Left kidney (tissue), 8 donors: ENCODE data around the gene APRT. TPM values are rescaled to one million over a fixed set of nuclear protein-coding genes. Genes with fewer than 3 reads are reported as not detected.

Source experiments
- DNase-seq: peaks from one replicate; pipeline ENCODE4 v3.0.0-alpha.2; 2013
- long read RNA-seq, 8 donors: transcript quantifications; one replicate each; lab custom pipeline, GENCODE V29; 2026
- polyA plus RNA-seq: library from polyadenylated mRNA; unstranded; fragments of 120-200 nt; gene quantifications from one replicate; pipeline ENCODE4 v1.2.1, GENCODE V29; 2013; ENCODE audit not compliant: insufficient read length

Gene APRT, protein sequence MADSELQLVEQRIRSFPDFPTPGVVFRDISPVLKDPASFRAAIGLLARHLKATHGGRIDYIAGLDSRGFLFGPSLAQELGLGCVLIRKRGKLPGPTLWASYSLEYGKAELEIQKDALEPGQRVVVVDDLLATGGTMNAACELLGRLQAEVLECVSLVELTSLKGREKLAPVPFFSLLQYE
- 72.3 TPM for polyA plus RNA-seq
- long read RNA-seq, donor 1, transcript APRT-202 (5 exons, 664 nt) = minor isoform, 29 of 144 reads
- long read RNA-seq, donor 1, transcript APRT-201 (5 exons, 947 nt) = major isoform, 85 of 144 reads
- long read RNA-seq, donor 1, partial matches to known transcripts = 5 of 144 reads
- long read RNA-seq, donor 1, other reads (novel, unspliced or antisense) = 15 of 144 reads
- long read RNA-seq, donor 2, transcript APRT-202 (5 exons, 664 nt) = minor isoform, 16 of 93 reads
- long read RNA-seq, donor 2, transcript APRT-201 (5 exons, 947 nt) = major isoform, 50 of 93 reads
- long read RNA-seq, donor 2, partial matches to known transcripts = 0 of 93 reads
- long read RNA-seq, donor 2, other reads (novel, unspliced or antisense) = 21 of 93 reads
- long read RNA-seq, donor 3, transcript APRT-202 (5 exons, 664 nt) = minor isoform, 22 of 73 reads
- long read RNA-seq, donor 3, transcript APRT-201 (5 exons, 947 nt) = major isoform, 40 of 73 reads
- long read RNA-seq, donor 3, partial matches to known transcripts = 0 of 73 reads
- long read RNA-seq, donor 3, other reads (novel, unspliced or antisense) = 5 of 73 reads
- long read RNA-seq, donor 4, partial matches to known transcripts = 0 of 7 reads
- long read RNA-seq, donor 4, other reads (novel, unspliced or antisense) = 0 of 7 reads
- long read RNA-seq, donor 5, transcript APRT-201 (5 exons, 947 nt) = major isoform, 90 of 194 reads
- long read RNA-seq, donor 5, transcript APRT-202 (5 exons, 664 nt) = minor isoform, 64 of 194 reads
- long read RNA-seq, donor 5, partial matches to known transcripts = 5 of 194 reads
- long read RNA-seq, donor 5, other reads (novel, unspliced or antisense) = 29 of 194 reads
- long read RNA-seq, donor 6, transcript APRT-202 (5 exons, 664 nt) = minor isoform, 41 of 145 reads
- long read RNA-seq, donor 6, transcript APRT-201 (5 exons, 947 nt) = major isoform, 61 of 145 reads
- long read RNA-seq, donor 6, transcript APRT-210 (2 exons, 490 nt) = minor isoform, 5 of 145 reads
- long read RNA-seq, donor 6, partial matches to known transcripts = 0 of 145 reads
- long read RNA-seq, donor 6, other reads (novel, unspliced or antisense) = 32 of 145 reads
- long read RNA-seq, donor 7, transcript APRT-201 (5 exons, 947 nt) = major isoform, 46 of 121 reads
- long read RNA-seq, donor 7, transcript APRT-202 (5 exons, 664 nt) = minor isoform, 31 of 121 reads
- long read RNA-seq, donor 7, partial matches to known transcripts = 18 of 121 reads
- long read RNA-seq, donor 7, other reads (novel, unspliced or antisense) = 19 of 121 reads
- long read RNA-seq, donor 8, transcript APRT-202 (5 exons, 664 nt) = minor isoform, 8 of 34 reads
- long read RNA-seq, donor 8, transcript APRT-201 (5 exons, 947 nt) = major isoform, 24 of 34 reads
- long read RNA-seq, donor 8, partial matches to known transcripts = 0 of 34 reads
- long read RNA-seq, donor 8, other reads (novel, unspliced or antisense) = 0 of 34 reads

- DNase-seq = peak; percentile 91
Measured at GRCh38 chr16:88811769-88812512, at the start of gene APRT. APRT (minus strand) TSS chr16:88811928; CDS start chr16:88811899, 29 bp downstream.

DNA sequence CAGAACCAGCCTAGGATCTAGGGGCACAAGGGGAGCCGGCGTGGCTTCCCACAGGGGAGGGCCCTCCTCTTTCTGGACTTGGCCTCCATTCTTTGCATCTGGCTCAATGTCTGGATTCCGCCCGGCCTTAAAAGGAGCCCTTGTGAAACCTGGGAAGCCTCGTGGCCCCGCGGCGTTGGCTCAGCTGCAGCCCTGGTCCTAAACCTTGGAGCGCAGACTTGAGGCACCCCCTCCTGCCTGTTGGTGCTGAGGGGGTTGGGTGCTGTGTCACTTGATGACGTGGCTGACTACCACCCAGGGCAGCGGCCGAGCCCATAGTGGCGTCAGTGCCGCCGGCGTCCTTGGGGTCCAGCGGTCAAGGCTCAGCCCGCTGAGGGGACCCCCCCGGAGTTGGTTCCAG is 49.6 kb upstream of the APRT start:
- DNase-seq = no peak

DNA sequence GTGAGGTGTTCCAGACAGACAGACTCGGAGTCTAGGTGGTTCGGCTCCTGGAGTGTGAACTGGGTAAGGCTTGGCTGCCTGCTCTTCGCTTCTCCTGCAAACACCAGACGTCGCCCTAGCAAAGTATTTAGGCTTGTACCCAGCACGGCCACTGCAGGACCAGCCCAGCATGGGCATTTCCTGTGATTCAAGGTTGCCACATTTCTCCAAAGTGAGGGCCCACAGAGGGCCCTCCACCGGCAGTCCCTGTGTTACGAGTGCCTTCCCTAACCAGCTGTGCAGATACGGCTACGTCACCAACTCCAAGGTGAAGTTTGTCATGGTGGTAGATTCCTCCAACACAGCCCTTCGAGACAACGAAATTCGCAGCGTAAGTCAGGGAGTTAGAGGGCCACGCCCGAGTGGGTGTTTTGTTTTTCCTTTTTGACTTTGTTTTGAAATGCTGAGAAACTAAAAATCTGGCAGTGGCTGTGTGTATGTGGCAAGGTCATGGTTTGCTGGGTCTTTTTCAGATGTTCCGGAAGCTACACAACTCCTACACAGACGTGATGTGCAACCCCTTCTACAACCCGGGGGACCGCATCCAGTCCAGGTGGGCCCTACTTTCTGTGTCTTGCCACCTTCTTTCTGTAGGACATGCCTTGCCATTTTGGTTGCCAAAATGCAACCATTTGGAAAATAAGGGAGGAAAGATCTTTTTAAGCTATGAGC is 47.8 kb upstream of the APRT start:
- no peak for DNase-seq

DNA sequence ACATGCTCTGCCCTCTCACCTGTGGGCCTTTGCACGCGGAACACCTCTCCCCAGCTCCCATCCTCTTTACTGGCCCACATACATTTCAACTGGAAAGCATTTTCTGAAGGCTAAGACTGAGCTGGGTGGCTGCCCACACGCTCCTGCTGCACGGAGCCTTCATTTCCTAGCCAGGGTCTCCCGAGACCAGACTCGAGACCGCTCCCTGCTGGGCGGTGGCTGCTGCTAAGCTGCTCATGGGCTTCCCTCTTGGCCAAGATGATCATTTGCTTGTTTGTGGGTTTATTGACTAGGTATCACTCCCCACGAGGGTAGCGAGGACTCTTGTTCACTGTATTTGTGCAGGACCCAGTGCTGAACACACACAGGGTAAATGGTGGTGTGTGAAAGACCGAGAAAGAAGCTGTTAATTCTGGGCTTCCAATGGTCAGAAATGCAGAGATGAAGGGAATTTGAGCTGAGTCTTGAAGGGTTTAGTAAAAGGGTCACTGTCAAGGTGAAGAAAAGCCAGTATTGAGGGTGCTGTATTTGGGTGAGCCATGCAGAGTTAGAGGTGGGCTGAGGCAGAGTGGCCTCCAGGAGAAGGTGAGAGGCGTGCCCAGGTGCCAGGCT is 46.1 kb upstream of the APRT start:
- peak; percentile 59 for DNase-seq

GRCh38 chr16:88856828-88857727 is 45.4 kb upstream of the APRT start, which contains the start of the genes GALNS and TRAPPC2L:
GALNS (minus strand) TSS chr16:88856947; CDS start chr16:88856877, 70 bp downstream.
TRAPPC2L (plus strand) TSS chr16:88857127; CDS start chr16:88857151, 24 bp downstream.
- peak; percentile 93 for DNase-seq

DNA sequence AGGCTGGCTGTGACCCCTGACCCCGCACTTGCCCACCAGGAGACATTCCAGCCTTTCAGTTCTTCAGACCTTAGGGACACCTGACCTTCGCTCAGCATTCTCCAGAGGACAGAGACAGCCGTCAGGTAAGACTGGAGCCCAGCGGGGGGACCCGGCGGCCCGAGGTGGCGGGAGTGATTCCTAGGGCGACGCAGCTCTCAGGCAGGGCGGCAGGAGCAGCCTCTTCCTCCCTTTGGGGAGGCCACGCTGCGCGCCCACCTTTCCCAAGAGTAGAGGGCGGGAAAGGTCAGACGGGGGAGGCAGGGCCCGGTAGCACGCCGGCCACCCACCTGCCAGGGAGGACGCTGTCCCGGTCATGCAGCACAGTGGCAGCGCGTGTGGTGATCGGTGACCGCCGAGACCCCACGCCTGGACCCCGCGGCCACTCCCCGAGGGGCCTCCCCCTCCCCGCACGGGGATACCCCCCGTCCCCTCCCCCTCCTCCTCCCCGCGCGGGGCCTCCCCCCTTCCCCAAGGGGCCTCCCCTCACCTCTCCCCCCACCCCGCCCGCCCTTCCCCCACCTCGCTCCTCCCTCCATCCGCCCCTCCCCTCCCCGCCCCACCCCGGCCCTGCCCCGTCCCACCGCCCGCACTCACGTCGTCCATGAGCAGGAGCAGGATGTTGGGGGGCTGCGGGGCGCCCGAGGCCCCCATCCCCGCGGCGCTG is 44.5 kb upstream of the APRT start:
- no peak for DNase-seq

- DNase-seq = no peak
Measured at GRCh38 chr16:88855736-88856121, 44.0 kb upstream of the APRT start.

GRCh38 chr16:88855176-88855575 is 43.4 kb upstream of the APRT start:
- no peak for DNase-seq

- DNase-seq = no peak
Measured at GRCh38 chr16:88854306-88855111, 42.8 kb upstream of the APRT start.

- DNase-seq = no peak
Measured at GRCh38 chr16:88853325-88853941, 41.7 kb upstream of the APRT start.

DNA sequence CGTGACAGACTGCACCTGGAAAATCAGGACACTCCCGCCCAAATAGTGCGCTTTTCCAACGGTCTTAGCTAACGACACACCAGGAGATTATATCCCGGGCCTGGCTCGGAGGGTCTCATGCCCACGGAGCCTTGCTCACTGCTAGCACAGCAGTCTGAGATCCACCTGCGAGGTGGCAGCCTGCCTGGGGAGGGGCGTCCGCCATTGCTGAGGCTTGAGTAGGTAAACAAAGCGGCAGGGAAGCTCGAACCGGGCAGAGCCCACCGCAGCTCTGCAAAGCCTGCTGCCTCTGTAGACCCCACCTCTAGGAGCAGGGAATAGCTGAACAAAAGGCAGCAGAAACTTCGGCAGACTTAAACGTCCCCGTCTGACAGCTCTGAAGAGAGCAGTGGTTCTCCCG is 39.9 kb upstream of the APRT start:
- no peak for DNase-seq

DNA sequence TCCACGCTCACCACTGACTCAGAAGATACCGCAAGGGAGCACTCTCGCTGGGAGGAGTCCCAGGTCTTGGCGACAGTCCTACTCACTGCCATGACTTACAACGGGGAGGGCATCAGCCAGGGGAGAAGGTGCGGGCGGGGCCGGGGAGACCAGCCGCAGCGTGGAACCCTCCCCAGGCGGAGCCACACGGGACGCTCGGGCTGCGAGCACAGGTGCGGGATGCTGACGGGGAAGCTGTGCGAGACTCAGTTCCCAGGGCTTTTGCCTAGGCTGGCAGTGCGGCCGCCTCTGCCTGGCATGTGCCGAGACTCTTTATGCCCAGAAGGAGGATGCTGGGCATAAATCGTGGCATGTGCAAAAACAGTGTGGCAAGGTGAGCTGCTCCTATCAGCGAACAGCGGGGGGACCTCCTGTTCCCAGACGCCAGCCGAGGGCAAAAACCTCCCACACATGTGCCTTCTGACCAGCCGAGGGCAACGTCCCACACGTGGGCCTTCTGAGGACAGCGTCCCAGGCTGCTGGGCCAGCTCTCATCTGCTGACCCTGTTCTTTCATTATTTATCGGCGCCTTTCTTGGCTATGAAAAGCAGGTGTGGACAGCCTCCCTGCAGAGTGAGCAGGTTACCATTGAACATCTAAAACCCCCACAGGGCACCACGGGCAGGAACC is 38.9 kb upstream of the APRT start:
- no peak for DNase-seq

- DNase-seq = no peak
Measured at GRCh38 chr16:88848557-88848956, 36.8 kb upstream of the APRT start.

GRCh38 chr16:88847654-88848053 is 35.9 kb upstream of the APRT start:
- no peak for DNase-seq

- no peak for DNase-seq
Measured at GRCh38 chr16:88846088-88846487, 34.4 kb upstream of the APRT start.
